ENCODE measurements around the gene EIPR1.

EIPR1 gene

DNA sequence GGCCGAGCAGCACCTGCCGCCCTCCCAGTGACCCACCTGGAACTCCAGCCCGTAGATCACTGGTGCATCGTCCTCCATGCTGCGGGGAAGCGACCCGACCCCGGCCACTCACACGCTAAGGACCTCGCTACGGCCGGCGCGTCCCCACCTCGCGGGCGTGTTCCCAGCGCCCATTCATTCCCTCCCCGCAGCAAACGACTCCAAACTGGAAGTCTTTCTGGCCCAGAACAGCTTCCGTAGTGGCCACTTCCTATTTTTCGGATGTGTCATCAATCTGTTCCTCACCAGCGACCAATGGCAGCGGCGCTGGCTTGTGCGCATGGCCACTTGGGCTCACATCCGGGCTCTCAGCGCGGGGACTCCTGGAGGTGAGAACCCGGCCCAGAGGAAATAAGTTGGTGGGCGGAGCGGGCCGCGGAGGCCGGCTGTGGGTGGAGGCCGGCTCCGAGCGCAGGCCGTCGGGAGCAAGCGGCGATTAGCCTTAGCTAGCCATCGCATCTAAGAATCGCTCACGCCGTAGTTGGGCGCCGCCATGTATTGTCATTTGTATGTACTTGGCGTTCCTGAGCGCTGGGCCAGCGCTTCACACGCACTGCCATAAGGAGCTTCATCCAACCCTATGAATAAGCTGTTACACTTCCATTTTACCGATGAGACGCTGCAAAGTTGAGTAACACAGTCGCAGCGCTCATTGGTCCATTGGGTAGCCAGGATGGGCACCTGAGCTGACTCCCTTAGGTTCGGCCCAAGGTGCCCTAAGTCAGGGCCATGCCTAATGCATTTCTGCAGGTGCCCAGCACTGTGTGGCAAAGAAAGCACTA, at the start of gene EIPR1:
EIPR1 (minus strand) TSS at position 207 of the 821 bp plus-strand sequence; CDS start at position 78, 129 bp downstream.
- peak; percentile 97 for DNase-seq

DNA sequence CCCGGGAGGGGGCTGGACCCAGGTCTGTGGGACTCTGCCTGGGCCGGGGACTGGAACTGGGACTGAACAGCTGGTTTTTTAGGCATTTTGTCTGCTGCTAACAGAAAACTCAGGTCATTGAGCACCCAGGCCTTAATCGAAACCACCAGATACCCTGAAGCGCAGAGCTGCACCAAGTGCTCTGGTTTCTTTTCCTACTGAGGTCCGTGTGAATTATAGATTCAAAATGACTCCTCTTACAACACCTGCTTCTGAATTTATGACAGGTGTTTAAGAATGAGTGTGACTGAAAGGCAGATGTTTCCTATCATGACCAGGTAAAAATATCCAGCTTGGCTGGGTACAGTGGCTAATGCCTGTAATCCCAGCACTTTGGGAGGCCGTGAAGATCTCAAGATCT, 49.7 kb upstream of the EIPR1 start:
- DNase-seq = no peak

DNA sequence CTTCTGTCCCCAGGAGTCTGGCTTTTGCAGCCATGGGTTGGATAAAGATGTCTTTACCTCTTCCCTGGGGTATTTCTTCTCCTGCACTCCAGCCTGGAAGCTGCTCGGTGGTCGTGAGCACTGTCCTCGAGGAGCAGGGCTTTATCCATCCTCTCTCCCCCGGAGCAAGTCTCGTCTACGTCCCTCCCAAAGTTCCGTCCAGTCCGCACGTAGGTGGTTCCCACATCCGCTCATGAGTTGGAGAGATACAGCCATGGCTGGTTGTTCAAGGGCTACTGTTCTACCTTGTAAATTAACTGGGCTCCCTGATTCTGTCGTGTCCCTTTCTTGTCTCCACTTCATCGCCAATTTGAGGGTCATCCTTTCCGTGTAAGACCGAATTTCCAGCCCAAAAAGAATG, 49.0 kb upstream of the EIPR1 start:
- DNase-seq = no peak

DNA sequence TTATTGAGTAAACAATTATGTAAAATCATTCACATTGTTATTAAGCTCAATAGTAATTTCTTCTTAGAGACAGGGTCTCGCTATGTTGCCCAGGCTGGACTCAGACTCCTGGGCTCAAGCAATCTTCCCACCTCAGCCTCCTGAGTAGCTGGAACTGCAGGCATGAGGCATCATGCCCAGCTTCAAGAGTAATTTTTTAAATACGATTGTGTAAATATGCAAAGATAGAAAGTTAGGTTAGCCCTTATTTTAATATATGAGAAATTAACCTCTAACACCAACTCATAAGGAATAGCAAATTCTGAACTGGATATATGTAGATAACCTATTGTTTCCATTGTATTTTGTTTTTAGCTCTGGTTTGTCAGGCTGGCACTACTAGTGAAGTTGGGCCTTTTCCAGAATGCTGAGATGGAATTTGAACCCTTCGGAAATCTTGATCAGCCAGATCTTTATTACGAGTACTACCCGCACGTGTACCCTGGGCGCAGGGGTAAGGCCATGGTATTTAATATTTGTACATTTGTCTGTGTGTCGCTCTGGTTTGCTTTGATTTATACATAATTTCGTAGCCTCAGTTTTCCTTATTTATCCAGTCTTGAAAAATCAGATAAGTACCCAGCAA, 46.7 kb upstream of the EIPR1 start:
- no peak for DNase-seq

DNA sequence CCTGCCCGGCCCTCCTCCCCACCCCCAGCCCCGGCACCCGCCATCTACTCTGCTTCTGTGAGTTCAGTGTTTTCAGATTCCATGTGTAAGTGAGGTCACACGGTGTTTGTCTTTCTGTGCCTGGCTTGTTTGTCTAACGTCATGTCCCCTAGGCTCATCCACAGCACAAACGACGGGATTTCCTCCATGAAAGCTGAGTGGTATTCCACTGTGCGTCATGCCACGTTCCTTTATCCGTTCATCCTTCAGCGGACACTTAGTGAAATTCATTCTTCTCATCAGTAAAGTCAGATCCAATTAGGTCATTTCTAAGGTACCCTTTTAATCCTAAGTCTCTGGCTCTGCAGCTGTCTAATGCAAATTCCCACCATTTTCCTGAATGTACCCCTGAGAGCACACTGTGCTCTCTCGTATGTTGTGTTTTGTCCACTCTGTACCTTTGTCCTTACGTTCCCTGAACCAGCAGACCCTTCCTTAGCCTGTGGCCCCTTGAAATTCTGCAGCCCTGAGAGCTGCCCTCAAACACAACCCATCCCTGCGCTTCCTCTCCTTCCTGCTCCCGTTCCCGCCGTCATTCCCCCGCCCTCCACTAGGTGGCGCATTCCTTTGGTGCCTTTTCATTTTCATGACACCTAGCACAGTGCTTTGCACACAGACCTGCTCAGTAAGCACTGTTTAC, 46.0 kb upstream of the EIPR1 start:
- DNase-seq = peak; percentile 54

DNA sequence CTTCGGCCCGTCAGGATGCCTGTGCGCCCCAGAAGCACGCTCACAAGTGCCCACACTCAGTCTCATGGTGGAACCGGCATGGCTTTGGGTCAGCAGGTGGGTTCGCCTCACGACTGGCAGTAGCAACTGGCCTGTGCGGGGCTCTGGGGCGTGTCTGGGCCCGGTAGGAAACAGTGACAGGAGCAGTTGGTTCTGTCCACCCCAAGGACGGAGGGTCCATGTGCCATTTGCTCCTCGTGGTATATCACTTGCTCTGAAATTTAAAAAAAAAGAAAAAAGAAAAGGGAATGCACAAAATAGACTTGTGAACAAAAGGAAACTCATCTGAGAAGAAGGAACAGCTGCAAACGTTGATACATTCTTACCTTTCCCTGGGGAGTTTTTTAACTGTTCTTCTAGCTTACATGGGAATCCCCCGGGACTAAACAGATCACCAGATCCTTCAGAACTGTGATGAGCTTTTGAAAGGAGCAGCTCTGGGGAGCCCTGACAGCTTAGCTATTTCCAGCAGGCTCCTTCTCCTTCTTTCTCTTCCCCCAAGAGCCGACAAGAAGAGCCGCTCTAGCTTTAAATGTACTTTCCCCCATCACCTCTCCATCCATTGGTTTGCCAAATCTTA, 44.7 kb upstream of the EIPR1 start:
- no peak for DNase-seq

DNA sequence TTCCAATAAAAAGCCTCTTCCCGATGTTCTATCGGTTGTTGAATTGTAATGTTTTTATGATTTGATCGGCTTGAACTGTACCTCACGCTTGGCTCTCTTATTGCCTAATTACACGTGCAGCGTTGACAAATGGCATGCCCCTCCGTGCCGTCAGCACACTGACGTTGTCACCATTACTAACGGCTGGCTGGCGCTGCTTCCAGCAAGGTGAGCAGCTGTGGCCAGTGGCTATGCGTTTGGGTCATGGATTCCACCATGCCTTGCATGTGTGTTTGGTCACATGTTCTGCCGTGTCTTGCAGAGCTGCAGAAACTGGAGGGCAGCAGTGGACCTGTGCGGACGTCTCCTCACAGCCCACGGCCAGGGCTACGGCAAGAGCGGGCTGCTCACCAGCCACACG, 44.0 kb upstream of the EIPR1 start:
- DNase-seq = no peak

DNA sequence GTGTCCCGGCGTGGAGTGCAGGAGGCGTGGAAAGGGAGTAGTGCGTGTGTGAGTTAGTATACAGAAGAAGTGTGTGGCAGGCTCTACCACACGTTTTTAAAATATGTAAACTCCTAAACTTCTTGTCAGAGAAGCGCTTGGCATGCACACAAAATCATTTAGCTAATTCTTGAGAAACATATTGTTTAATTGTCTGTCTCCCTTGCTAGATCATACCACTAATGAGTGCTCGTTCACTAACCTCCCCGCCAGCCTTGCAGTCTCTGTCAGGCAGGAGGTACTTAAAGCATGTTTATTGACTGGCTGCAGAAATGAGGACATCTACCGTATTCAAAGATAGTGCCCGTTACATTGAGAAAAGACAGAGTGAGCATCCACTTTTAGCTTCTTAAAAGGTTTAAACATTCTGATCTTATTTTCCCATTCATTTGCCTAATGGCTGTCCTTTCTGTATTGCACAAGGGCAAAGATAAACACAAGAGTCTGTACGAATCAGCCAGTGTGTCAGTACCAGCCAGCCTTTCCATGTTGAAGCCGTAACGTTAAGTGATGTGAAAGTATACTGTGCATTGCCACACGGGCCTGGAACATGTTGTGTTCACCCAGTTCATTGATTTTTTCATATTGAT, 43.3 kb upstream of the EIPR1 start:
- no peak for DNase-seq

DNA sequence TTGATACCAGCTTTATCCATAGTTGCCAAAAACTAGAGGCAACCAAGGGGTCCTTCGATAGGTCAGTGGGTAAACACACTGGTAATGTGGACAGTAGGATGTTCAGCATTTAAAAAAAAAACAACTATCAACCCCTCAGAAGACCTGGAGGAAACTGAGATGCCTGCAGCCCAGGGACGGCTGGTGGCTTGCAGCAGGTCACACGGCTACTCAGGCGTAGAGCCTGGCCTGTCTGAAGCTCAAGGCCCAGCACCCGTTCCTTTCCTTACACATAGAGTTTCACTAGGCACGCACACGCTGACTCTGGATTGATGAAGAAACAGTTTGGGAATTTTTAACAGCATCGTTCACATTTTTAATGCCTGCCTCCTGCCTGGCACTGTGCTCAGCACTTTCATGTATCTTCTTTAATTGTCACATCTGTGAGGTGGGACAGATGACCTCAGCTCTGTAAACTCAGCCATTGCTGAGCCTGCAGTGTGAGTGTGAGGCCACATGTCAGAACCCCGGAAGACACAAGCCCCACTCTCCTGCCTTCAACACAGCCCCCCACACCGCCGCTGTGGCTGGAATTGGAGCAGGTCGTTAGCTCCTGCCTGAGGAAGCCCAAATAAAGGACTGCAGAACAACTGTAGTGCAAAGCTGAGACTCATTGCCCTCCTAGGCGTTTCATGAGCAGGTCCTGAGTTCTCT, 42.6 kb upstream of the EIPR1 start:
- no peak for DNase-seq

DNA sequence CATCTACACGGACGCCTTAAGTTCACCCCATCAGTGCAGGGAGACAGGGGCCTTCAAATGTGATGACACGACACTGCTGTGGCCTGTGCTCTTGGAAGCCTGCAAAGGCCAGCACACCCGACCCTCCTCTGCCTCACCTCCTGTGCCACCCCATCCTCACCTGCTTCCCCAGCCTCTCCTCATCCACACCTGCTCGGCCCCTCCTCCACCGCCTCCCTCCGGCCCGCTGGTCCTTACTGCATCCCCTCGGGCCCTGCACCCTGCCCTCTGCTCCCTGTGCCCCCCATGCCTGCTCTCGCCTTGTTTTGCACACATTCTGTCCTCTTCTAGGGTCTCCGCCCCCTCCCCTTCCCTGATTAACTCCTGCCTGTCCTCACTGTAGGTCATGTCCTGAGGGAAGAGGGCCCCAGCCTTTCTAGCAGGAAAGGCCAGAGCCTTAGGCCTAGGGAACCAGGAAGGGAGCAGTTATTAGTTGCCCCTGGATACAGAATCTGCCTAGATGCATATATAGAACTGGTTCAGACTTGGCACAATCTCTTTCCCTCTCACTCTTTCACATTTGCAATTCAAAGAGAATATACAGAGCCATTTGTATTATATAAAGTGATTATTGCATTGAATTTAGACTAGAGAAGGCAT, 41.3 kb upstream of the EIPR1 start:
- no peak for DNase-seq

DNA sequence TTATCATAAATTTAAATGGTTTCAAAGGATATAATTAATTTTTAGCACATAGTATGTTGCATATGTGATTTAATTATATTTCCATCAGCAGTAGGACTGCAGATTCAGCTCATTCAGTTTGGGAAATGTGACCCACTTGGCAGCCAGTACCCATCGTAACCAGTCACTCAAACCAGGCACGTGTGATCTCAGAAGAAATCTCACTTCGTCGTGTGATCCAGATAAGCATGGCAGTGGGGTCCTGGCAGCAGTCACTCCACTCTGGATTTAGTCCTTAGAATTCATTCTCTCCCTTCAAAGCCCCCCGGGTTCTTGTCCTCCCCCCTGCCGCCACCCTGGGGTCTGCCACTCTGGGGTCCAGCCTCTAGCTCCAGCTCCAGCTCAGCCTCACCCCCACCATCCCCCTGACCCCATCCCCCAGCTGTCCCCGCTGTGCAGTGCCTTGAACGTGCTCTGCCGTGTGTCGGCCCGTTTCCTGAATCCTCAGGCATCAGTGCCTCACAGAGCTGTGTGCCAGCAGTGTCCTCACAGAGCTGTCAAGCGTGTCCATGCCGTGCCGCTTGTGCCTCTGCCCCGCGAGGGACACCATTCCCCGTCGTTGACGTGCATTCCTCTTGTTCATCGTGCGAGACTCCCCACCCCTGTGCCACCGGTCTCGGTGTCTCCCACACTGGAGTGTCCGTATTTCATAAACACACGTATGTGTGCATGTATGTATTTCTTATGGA, 36.7 kb upstream of the EIPR1 start:
- DNase-seq = no peak

DNA sequence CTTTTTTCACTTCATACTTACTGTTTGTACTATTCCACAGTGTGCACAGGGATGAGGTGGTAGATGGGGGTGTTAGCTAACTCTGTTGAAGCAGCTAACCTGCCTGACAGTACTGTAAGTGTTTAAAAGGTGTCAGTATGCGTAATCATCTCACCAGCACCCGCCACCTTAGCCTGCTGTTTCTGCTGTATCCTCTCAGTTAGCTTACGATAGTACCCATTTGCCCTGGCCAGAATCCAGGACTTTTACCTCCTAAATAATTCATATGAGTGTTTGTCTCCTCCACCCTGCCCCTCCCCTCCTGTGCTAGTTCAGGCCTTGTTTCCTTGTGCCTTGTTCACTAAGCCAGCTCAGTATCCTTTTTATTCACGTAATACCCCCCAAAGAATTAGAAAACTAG, 36.1 kb upstream of the EIPR1 start:
- DNase-seq = no peak

DNA sequence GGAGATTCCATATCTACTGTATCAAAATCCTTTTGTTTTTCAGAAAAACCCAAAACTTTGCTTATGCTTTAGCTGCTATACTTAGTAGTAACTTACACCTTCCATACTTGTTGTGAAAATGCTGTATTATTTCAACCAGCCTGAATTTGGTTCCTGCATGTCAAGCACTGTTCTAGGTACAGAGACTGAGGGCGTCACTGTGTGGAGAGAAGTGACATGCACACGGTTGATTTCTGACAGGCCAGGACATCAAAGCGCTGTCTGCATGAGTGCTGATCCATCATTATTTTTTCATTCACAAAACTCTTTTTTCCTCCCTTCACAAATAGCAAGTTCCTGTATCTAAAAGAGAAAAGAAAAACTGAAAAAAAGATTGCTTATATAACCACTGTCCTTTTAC, 33.5 kb upstream of the EIPR1 start:
- DNase-seq = no peak

DNA sequence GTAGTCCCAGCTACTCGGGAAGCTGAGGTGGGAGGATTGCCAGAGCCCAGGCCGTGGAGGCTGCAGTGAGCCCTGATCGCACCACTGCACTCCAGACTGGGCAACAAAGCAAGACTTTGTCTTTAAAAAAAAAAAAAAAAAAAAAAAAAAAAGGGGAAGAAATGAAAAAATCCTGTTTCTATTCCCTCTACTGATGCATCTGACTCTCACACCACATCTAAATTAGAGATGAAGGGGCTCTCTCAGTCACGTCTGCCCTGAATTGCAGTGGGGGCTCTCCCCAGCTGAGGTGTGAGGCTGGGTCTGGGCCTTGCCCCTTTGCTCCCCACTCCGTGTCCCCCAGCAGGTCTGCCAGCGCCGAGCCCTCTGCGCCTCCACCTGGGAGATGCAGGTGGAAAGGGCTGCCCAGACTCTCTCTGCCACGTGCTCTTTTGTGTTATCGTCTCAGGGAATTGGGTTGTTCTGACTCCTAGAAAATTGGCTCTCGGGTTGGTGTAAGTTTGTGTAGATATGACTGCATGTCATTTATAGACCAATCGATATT, 32.1 kb upstream of the EIPR1 start:
- DNase-seq = no peak

DNA sequence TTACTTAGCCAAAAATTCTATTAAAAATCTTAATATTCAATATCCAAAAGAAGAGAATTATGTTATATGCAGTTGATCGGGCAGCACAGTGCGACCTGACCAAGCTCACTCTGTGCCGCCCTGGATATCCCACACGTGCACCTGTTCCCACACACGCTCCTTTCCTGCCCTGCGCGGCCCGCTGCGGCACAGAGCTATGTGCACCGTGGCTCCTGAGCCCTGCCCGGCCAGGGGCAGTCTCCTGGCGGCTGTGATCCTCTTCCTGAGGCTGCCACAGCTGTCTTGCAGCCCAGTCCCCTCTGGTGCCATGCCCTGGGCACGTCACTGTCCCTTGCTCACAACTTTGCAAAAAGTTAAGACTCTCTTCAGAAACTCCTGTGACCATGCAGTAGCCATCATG, 31.2 kb upstream of the EIPR1 start:
- DNase-seq = no peak

DNA sequence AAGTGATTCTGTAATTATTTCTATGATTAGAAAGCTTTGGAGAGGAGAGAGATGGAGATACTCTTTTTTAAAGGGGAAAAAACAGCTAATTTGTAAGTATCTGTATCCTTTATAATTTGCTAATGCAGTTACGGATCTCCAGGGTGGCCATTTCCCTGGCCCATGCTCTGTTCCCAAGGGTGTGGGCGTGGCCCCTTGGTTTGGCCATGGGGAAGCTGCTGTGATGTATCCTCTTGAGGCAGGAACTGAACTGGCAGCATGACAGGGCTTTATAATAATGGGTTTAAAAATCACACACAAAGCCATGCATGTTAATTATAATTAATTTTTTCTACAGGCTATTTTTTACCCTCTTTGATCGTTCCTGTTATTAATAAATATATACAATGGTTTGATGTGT, 28.9 kb upstream of the EIPR1 start:
- DNase-seq = no peak

DNA sequence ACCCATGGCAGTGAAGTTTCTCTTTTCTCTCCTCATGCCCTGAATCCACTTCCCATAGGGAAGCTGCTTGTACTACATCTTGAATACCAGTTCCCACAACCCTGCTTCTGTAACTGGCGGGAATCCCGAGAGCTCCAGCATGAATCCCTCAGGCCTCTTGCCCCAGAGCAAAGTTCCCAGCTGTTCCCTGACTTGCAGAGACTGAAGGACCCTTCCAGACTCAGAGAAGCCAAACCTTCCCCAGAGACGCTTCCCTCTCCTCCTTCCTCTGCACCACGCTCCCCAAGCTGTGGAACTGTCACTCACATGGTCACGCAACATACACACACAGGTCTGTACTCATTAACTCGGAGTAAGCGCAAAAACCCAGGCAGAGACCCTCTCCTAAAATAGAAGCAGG, 28.3 kb upstream of the EIPR1 start:
- no peak for DNase-seq

DNA sequence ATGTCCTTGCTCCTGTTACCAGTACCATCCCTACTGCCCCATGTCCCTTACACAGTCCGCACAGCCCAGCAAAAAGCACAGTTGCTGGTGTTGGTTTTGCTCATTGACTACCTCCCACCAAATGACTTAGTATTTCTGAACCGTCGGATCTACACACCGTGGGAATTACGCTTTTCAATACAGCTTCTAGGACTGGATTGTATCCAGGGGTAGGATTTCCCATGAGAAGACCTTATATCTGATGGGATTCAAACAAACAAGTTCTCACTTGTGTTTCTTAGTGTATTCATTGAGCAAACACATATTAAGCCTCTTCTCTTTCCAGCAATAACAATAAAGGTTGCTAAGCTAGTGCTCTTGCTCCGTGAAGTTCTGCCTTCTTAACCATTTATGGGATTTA, 27.7 kb upstream of the EIPR1 start:
- DNase-seq = no peak

DNA sequence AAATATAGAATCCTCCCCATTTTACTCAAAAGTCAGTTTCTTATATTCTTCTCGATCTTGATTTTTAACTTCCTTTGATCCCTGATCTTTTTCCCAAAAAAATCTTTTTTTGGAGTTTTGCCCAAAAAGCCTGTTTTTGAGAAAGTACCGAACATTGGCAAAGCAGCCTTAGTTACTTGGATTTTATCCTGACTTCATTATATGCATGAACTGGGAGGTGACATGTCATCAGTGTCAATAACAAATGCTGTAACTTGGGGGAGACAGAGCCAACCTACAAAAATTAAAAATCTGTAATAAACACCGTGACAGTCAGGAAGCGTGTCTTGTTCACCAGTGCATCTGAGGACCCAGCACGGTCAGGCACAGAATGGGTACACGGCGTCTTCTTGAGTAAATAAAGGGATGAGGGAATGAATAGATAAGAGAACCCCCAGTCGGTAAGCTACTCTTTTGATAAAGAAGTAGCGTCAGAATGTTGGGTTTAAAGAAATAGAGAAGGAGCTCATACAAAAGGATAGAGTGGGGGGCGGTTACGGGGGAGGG, 26.8 kb upstream of the EIPR1 start:
- no peak for DNase-seq

DNA sequence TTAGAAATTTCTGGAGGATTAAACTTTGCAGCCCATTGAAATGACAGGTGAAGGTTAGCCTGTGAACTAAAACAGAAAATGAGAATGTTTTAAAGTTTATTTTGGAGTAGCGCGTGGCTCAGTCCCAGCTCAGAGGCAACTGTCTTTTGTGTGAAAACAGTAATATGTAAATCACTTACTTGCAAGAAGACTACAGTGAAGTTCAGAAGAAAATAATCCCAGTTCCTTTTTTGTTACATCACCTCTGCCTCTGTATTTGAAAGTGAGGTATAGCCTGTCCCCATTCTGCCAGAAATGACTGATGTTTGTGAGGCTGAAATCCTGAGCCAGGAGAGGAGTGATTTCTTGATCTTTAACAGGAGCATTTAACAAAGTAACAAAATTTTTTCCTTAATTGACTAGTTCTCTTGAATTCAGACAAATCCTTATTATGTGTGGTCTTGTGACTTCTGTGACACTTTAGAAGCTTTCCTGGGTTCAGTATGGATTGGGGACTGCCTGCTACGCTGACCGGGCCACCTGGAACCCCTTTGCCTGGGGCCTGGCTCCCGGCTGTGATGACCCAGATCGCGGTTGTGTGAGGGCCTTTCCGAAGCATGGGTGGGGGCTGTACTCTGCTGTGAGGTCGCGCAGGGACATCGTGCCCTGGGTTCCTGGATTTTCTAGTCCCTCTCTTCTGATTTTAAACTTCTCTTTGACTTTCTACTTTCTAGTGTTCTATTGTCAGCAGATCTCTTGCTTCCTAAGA, 26.1 kb upstream of the EIPR1 start:
- DNase-seq = no peak
